Smooth muscle cell (in vitro differentiated cells): ENCODE results near the gene CENPU. TPM values are rescaled to one million over a fixed set of nuclear protein-coding genes. Genes with fewer than 3 reads are reported as not detected.

ENCODE experiments used
- DNase-seq: peaks from one replicate; lab custom pipeline; 2025; ENCODE audit not compliant: unreplicated experiment; lab: John Stamatoyannopoulos, UW
- H2AFZ ChIP-seq: fragments of 200-600 bp; sonication (generic); 2 replicates; pipeline ENCODE4 v1.6.0; 2016; ENCODE audit warnings: antibody characterized with exemption, low read depth, mild to moderate bottlenecking
- H3F3A ChIP-seq: fragments of 200-600 bp; sonication (generic); 2 replicates; pipeline ENCODE4 v1.6.0; 2017; ENCODE audit warnings: antibody characterized with exemption, low read depth
- H3K27ac ChIP-seq: fragments of 200-600 bp; sonication (generic); 2 replicates; pipeline ENCODE4 v1.5.1; 2016; ENCODE audit warnings: low read depth, mild to moderate bottlenecking
- H3K27me3 ChIP-seq: fragments of 200-600 bp; sonication (generic); 2 replicates; pipeline ENCODE4 v1.6.1; 2016; ENCODE audit warnings: low read depth, mild to moderate bottlenecking
- H3K36me3 ChIP-seq: fragments of 200-600 bp; sonication (generic); 2 replicates; pipeline ENCODE4 v1.5.1; 2016; ENCODE audit warnings: low read depth
- H3K4me1 ChIP-seq: fragments of 200-600 bp; sonication (generic); 2 replicates; pipeline ENCODE4 v1.5.1; 2016; ENCODE audit warnings: low read depth
- H3K4me2 ChIP-seq: fragments of 200-600 bp; sonication (generic); 2 replicates; pipeline ENCODE4 v1.6.0; 2016; ENCODE audit warnings: mild to moderate bottlenecking
- H3K4me3 ChIP-seq: fragments of 200-600 bp; sonication (generic); 2 replicates; pipeline ENCODE4 v1.5.1; 2016; ENCODE audit warnings: mild to moderate bottlenecking
- H3K79me2 ChIP-seq: fragments of 200-600 bp; sonication (generic); 2 replicates; pipeline ENCODE4 v1.6.0; 2016; ENCODE audit warnings: low read depth, mild to moderate bottlenecking
- H3K9ac ChIP-seq: fragments of 200-600 bp; sonication (generic); 2 replicates; pipeline ENCODE4 v1.6.0; 2016; ENCODE audit warnings: low read depth
- H3K9me3 ChIP-seq: fragments of 200-600 bp; sonication (generic); replicated peaks from 2 replicates; pipeline ENCODE4 v1.5.1; 2016; ENCODE audit warnings: low read depth
- H4K20me1 ChIP-seq: fragments of 200-600 bp; sonication (generic); 2 replicates; pipeline ENCODE4 v1.6.0; 2016; ENCODE audit warnings: low read depth
- WGBS: methylation state at CpG from one replicate; pipeline ENCODE4 v1.1.7; 2016; ENCODE audit warnings: low lambda C conversion rate; 5-methylcytosine and 5-hydroxymethylcytosine counted together
- polyA plus RNA-seq: library from polyadenylated mRNA; unstranded; fragments of >200 nt; fragmentation: Nextera tagmentation; extraction: Ambion mirVana; gene quantifications from 2 replicates; pipeline ENCODE4 v1.2.1, GENCODE V29; 2016
- total RNA-seq: library from RNA; depleted of rRNA; stranded (reverse); fragments of >200 nt; gene quantifications from 2 replicates; pipeline ENCODE4 v1.2.3, GENCODE V29; 2014
- TF ChIP-seq, protein P1 (sequence below): fragments of 200-600 bp; sonication (generic); IDR thresholded peaks from 2 replicates; pipeline ENCODE4 v1.5.1; 2017; ENCODE audit warnings: borderline replicate concordance, mild to moderate bottlenecking, antibody characterized with exemption; ENCODE audit not compliant: insufficient read depth, poor library complexity, severe bottlenecking

The CENPU gene
- total and polyA plus RNA-seq, 2 experiments from 2014 or later = 12.2 to 18.4 TPM

DNA sequence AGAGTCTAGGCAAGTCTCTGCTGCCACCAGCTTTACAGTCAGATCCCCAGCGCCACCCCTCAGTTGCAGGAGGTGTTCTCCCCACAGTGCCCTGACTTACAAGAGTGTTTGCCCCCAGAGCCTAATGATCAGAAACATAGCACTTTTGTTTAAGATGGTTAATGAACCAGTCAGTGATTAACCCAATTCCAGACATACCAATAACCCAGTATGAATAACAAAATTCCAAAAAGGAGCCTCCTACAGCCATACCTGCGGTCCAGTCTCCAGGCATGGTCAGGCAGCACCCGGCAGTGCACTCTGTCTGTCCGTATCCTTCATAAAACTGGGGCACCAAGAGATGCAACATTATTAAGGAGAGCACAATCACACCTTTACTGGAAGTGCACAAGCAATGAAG lies 30.7 kb upstream of the CENPU start:
- H2AFZ ChIP-seq = no peak overlapping the region
- no peaks in the 10 kb centered on the region for H3F3A ChIP-seq
- H3K27me3 ChIP-seq = no peaks in the 10 kb centered on the region
- no peak overlapping the region for H3K4me3 ChIP-seq
- no peak for DNase-seq
- H3K27ac ChIP-seq = no peak overlapping the region
- H4K20me1 ChIP-seq = no peaks in the 10 kb centered on the region
- no peaks in the 10 kb centered on the region for H3K36me3 ChIP-seq
- H3K9me3 ChIP-seq = no peaks in the 10 kb centered on the region
- 97% methylated on average over 4 of the region's 4 CpGs for WGBS
- H3K79me2 ChIP-seq = no peaks in the 10 kb centered on the region
- H3K4me1 ChIP-seq = no peaks in the 10 kb centered on the region
- no peak overlapping the region for H3K4me2 ChIP-seq
- TF ChIP-seq, protein P1, sequence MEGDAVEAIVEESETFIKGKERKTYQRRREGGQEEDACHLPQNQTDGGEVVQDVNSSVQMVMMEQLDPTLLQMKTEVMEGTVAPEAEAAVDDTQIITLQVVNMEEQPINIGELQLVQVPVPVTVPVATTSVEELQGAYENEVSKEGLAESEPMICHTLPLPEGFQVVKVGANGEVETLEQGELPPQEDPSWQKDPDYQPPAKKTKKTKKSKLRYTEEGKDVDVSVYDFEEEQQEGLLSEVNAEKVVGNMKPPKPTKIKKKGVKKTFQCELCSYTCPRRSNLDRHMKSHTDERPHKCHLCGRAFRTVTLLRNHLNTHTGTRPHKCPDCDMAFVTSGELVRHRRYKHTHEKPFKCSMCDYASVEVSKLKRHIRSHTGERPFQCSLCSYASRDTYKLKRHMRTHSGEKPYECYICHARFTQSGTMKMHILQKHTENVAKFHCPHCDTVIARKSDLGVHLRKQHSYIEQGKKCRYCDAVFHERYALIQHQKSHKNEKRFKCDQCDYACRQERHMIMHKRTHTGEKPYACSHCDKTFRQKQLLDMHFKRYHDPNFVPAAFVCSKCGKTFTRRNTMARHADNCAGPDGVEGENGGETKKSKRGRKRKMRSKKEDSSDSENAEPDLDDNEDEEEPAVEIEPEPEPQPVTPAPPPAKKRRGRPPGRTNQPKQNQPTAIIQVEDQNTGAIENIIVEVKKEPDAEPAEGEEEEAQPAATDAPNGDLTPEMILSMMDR = no peak
- no peak overlapping the region for H3K9ac ChIP-seq

DNA sequence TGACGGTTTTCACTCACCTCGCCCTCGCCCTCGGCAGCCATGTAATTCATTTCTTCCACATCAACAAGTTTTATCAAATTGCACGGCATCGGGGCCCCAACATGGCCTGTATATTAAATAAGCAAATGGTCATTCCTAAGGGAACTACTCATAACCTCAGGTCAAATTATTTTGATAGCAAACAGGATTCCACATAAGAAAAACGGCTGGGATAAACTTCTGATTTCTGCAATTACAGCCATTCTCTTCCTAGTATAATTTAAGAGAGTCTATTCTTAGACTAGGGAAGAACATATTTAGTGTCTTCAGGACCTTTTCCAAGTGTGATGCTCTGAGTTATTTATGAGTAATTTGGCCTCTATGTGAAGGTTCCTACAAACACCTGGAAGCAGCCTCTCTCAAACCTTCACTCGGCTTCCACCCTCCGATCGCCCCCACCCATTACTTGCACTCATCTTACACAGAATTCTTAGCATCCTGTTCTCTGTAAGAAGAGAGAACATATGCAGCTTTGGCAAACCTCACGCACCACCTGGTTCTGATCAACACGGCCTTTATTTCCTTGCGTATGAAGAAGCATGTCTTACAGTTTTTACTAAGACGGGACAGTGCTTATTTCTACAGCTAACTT lies 29.4 kb upstream of the CENPU start:
- no peak overlapping the region for H3K27ac ChIP-seq
- no peaks in the 10 kb centered on the region for H3K79me2 ChIP-seq
- H3K4me2 ChIP-seq = no peak overlapping the region
- WGBS = 92% methylated on average over 14 of the region's 14 CpGs
- no peaks in the 10 kb centered on the region for H3K4me1 ChIP-seq
- no peak overlapping the region for H3K4me3 ChIP-seq
- no peaks in the 10 kb centered on the region for H3K36me3 ChIP-seq
- H3K9ac ChIP-seq = no peak overlapping the region
- H3F3A ChIP-seq = no peaks in the 10 kb centered on the region
- H4K20me1 ChIP-seq = no peaks in the 10 kb centered on the region
- no peaks in the 10 kb centered on the region for H3K27me3 ChIP-seq
- TF ChIP-seq, protein P1 = no peak
- H2AFZ ChIP-seq = no peak overlapping the region
- H3K9me3 ChIP-seq = no peaks in the 10 kb centered on the region
- no peak for DNase-seq

DNA sequence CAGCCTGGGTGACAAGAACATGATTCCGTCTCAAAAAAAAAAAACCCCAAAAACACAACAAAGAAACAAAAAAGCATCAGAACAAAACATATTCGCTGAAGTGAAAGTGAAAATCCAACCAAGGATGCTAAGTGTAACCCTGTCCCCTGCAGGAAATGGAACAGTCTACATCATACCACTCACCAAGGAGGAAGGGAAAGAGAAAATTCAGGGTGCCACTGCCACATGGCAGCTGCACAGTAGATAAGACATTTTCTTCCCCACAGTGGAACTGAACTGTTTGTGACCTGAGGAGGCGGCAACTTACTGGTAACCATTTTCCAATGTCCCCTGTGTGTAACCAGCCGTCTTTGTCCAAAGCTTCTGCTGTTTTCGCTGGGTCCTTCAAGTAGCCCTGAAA lies 28.2 kb upstream of the CENPU start:
- Histone ChIP-seq H3K9ac (no peak overlapping the region), H4K20me1 (no peaks in the 10 kb centered on the region), H3K4me3 (no peak overlapping the region), H3K79me2 (no peaks in the 10 kb centered on the region), H3K4me2 (no peak overlapping the region), H3K27ac (no peak overlapping the region), H2AFZ (no peak overlapping the region), H3K9me3 (no peaks in the 10 kb centered on the region), H3F3A (peaks cover 4% of the 10 kb centered on the region), H3K4me1 (no peaks in the 10 kb centered on the region), H3K27me3 (no peaks in the 10 kb centered on the region), H3K36me3 (no peaks in the 10 kb centered on the region)
- TF ChIP-seq, protein P1 = no peak
- WGBS = 97% methylated on average over 5 of the region's 5 CpGs
- no peak for DNase-seq

GRCh38 chr4:184760681-184761080 lies 26.8 kb upstream of the CENPU start:
- peaks cover 2% of the 10 kb centered on the region for H3K4me1 ChIP-seq
- DNase-seq = no peak
- H3K27me3 ChIP-seq = no peaks in the 10 kb centered on the region
- H2AFZ ChIP-seq = no peak overlapping the region
- WGBS = 95% methylated on average over 5 of the region's 5 CpGs
- H3K9ac ChIP-seq = no peak overlapping the region
- no peaks in the 10 kb centered on the region for H3K79me2 ChIP-seq
- no peaks in the 10 kb centered on the region for H3K9me3 ChIP-seq
- H3K4me2 ChIP-seq = no peak overlapping the region
- TF ChIP-seq, protein P1 = no peak
- no peaks in the 10 kb centered on the region for H4K20me1 ChIP-seq
- no peaks in the 10 kb centered on the region for H3K36me3 ChIP-seq
- no peak overlapping the region for H3K4me3 ChIP-seq
- H3F3A ChIP-seq = peaks cover 12% of the 10 kb centered on the region
- no peak overlapping the region for H3K27ac ChIP-seq
